ENCODE data around the gene KRT3. TPM values are rescaled to one million over a fixed set of nuclear protein-coding genes. Genes with fewer than 3 reads are reported as not detected.

Gene KRT3

Small RNA genes within 50 kb of the gene (small RNA-seq; reads per million reads assigned to genes)
- not detected for gene AC107016.2 (ENCODE audit: low read depth)
